Activated CD4-positive, alpha-beta T cell treated with anti-CD3 and anti-CD28 coated beads for 24 hours (primary cell): ENCODE measurements around the gene IGF2R.

Experiments
- DNase-seq, 2 donors: peaks; one replicate each; pipeline ENCODE4 v3.0.0-alpha.2; 2020; ENCODE audit warnings: low read depth in 2 of 2

The IGF2R gene

GRCh38 chr6:160022793-160023192 is 53.9 kb downstream of the IGF2R start:
- no peak for DNase-seq

GRCh38 chr6:160024152-160024551 is 55.3 kb downstream of the IGF2R start:
- DNase-seq = no peak

- DNase-seq = no peak
These were observed 58.2 kb downstream of the IGF2R start for GRCh38 chr6:160027076-160027475.

- DNase-seq = no peak
These were observed 59.0 kb downstream of the IGF2R start for GRCh38 chr6:160027931-160028330.

- DNase-seq = no peak
These were observed 59.8 kb downstream of the IGF2R start for GRCh38 chr6:160028487-160029275.

- DNase-seq = no peak
These were observed 60.6 kb downstream of the IGF2R start for GRCh38 chr6:160029525-160029924.

- no peak for DNase-seq
These were observed 61.2 kb downstream of the IGF2R start for GRCh38 chr6:160030103-160030502.

GRCh38 chr6:160031442-160031841 is 62.6 kb downstream of the IGF2R start:
- no peak for DNase-seq

GRCh38 chr6:160031871-160032270 is 63.0 kb downstream of the IGF2R start:
- no peak for DNase-seq

GRCh38 chr6:160032538-160032937 is 63.7 kb downstream of the IGF2R start:
- DNase-seq = no peak

GRCh38 chr6:160034036-160034930 is 65.4 kb downstream of the IGF2R start:
- DNase-seq = no peak

- no peak for DNase-seq
These were observed 66.4 kb downstream of the IGF2R start for GRCh38 chr6:160035241-160035640.

GRCh38 chr6:160035693-160036330 is 66.9 kb downstream of the IGF2R start:
- DNase-seq = no peak

- no peak for DNase-seq
These were observed 67.4 kb downstream of the IGF2R start for GRCh38 chr6:160036331-160036695.

GRCh38 chr6:160036790-160037206 is 67.9 kb downstream of the IGF2R start:
- no peak for DNase-seq

- no peak for DNase-seq
These were observed 69.6 kb downstream of the IGF2R start for GRCh38 chr6:160038479-160038878.

- DNase-seq = no peak
These were observed 70.6 kb downstream of the IGF2R start for GRCh38 chr6:160039441-160039840.

- DNase-seq = no peak
These were observed 71.2 kb downstream of the IGF2R start for GRCh38 chr6:160040055-160040454.

GRCh38 chr6:160040527-160041264 is 71.8 kb downstream of the IGF2R start:
- no peak for DNase-seq

GRCh38 chr6:160041608-160042007 is 72.7 kb downstream of the IGF2R start:
- DNase-seq = no peak

GRCh38 chr6:160042014-160042773 is 73.3 kb downstream of the IGF2R start:
- no peak for DNase-seq
